GM19397 (cell line): Measurements from ENCODE around the gene HBP1.
"Not testable (repeated sequence)": the region's sequence is repeated elsewhere in the genome, so short reads cannot be mapped to it uniquely, and the experiment has no call there.

Experiments
- ATAC-seq: cut with Tn5 transposase; IDR thresholded peaks from one replicate; pipeline ENCODE4 v1.9.1; 2021; ENCODE audit warnings: mild to moderate bottlenecking, moderate library complexity; ENCODE audit not compliant: unreplicated experiment

HBP1 gene

DNA sequence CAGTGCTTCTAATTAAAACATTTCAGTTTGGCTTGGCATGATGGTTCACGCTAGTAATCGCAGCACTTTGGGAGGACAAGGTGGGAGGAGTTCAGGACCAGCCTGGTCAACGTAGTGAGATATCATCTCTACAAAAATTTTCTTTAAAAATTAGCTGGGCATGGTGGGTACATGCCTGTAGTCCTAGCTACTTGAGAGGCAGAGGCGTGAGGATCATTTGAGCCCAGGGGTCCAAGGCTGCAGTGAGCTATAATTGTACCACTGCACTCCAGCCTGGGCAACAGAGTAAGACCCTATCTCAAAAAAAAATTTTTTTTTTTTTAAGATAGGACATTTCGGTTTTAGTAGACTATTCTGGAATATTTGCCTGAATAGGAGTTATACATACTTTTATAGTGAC, 12.4 kb downstream of the HBP1 start:
- ATAC-seq = no peak

DNA sequence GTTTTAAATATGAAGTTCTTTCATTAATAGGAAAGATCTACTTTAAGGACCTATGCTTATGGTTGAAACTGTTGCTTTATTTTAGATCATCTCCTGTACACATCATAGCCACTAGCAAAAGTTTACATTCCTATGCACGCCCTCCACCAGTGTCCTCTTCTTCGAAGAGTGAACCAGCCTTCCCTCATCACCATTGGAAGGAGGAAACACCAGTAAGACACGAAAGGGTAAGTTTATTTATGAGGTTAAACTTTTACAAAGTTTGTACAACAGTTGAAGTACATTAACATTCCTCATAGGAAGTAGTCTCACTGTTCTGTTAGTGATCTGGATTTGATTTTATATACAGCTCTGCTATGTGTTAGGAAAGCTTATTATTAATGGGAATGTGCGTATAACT, 16.9 kb downstream of the HBP1 start:
- ATAC-seq = no peak

DNA sequence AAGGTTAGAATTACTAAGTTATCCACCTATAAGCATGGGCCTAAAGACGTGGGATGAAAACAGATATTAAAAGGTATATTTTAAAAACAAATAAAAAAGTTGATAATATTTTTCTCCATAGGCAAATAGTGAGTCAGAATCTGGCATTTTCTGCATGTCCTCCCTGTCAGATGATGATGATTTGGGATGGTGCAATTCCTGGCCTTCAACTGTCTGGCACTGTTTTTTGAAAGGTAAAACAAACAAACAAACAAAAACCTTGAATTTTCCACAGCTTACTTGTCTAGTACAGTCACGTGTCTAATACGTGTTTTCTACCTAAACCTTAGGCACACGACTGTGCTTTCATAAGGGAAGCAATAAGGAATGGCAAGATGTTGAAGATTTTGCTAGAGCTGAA, 17.4 kb downstream of the HBP1 start:
- no peak for ATAC-seq

DNA sequence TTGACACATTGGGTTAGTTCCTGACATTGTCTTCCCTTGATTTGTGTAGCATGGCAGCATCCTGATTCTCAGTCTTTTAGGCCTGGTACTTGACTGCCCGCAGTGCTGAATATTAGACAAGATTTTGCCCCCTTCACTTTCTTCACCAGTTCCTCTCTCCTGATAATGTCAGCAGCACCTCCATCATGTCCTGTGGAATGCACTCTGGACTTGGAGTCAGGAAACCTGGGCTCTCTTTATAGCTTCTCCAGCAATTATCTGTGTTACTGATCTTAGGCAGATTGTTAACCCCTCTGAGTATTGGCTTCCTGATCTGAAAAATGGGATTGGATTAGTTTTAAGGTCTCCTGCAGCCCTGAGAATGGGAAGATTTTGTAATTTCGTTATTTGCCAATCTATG, 19.0 kb downstream of the HBP1 start:
- no peak for ATAC-seq

DNA sequence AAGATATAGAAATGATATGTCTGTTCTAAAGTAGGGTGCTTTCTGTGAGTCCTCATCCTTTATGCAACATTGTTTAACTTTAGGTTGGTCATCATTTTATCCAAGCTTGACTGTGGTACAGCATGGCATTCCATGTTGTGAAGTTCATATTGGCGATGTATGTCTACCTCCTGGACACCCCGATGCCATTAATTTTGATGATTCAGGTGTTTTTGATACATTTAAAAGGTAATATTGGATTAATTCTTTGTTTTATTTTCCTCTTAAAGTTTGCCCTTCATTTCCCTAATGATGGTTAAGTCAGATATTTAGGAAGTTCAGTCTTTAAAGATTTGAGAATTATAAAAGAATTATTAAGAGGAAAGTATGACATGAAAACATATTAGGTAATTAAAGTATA, 21.3 kb downstream of the HBP1 start:
- no peak for ATAC-seq

DNA sequence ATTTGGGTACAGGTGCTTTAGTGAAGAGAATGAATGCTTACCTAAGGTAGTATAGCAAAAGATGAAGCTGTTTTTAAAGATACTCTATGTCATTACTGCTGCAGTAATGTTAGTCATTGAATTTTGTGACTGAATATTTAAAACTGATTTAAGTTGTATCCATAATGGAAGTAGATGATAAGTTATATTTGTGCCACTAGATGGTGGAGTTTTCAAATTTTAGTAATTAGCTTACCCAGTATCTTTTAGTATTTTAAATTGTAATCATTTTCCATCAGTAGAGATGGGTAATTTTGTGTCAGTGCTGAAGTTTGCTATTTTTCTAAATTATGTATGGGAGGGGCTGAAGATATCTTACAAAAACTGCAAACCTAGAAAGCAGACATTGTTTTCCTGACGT, 25.2 kb downstream of the HBP1 start:
- no peak for ATAC-seq

DNA sequence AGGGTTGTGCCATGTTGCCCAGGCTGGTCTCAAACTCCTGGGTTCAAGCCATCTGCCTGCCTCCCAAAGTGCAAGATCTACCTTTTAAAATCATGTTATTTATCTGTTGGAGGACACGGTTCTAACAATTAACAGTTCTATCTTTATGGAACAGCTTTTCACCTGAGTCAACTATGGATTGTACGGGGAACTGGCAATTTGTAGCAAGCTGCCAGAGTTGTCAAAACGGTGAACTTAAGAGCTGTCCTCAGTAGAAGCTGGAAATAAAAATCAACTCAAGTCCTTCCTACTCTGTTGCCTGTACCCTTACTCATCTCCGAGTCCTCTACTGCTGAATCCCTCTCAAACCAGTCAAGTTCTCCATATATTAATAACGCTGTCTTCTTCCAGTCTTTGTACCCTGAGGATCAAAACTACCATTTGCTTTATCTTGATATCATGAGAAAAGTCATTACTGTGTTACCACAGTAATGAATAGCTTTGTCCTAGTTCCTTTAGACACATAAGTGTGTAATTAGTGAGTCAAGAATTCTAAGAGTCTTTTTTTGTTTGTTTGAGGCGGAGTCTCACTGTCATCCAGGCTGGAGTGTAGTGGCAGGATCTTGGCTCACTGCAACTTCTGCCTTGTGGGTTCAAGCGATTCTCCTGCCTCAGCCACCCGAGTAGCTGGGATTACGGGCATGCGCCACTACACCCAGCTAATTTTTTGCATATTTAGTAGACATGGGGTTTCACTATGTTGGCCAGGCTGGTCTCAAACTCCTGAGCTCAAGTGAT, 28.2 kb downstream of the HBP1 start:
- no peak for ATAC-seq

DNA sequence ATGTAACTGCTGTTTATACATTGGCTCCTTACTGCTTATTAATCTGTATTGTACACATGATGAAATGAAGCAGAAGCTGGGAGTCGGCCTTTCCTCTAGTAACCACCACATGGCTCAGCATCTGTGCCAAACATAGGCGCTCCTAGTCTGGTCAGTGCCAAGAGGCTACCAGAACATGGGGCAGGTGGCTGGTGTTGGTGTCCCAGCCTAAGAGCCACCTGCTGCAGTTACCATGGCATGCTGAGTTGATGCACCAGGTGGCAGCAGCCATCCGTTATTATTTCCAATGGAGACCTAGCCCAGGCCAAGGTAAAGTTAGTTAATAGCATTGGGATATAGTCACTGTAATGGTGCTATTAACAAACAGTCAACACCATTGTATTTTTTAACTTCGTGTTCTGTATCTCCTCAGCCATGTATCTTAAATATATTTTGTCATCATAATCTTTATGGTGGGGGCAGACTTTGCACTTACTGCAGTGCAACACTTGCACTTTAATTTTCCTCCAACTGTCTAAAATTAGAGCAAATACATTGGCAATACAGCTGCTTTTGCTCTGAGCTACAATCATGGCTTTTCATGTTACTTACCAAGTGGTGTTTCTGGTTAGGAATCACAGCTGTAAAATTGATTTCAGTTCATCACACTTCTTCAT, 33.1 kb downstream of the HBP1 start:
- ATAC-seq = no peak

DNA sequence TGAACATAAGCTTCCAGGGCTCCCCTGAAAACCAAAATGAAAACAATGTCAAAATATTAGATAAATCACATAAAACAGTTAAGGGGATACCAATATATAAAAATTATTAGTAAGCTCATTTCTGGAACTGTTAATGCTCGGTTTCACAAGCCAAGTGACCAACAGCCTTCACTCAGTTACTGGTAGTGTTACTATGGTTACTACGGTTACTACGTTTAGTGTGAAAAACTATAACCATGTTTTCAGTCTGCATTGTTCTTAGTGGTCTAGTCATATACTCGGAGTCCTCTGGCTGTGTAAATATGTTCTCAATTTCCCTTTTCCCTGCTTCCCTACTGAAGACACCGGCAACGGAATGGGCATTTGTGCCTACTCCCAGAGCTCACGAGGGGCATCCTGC, 34.8 kb downstream of the HBP1 start:
- ATAC-seq = no peak

DNA sequence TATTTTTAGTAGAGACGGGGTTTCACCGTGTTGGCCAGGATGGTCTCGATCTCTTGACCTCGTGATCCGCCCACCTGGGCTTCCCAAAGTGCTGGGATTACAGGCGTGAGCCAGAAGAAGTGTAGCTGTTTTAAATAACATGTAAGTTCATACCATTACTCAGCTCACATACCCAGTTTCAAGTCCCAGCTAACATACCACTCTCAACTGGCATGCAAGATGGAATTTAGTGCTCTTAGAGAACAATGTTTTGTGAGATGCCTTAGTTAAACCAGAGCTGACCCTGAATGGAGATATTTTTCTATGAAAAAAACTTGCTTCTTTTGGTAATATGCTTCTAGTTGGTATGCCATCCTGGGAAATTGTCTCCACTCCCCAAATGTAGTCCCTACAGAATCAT, 37.3 kb downstream of the HBP1 start:
- ATAC-seq = no peak

DNA sequence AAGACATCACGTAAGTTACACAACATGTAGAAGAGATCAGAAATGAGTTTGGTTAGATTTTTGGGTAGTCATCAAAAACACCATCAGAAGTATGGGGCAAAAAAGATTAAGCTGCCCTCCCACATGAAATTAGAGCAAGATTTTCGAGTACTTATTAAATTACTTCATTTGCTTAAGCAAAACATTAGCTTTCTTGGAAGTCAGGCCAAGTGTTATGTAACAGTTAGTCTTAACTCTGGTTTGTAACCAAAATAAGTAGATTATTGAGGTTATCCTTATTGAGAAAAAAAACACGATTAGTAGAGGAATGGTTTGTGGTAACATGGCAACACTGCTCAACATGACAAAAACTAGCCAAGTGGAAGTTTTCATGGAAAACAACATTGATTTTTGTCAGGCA, 37.9 kb downstream of the HBP1 start:
- ATAC-seq = no peak

DNA sequence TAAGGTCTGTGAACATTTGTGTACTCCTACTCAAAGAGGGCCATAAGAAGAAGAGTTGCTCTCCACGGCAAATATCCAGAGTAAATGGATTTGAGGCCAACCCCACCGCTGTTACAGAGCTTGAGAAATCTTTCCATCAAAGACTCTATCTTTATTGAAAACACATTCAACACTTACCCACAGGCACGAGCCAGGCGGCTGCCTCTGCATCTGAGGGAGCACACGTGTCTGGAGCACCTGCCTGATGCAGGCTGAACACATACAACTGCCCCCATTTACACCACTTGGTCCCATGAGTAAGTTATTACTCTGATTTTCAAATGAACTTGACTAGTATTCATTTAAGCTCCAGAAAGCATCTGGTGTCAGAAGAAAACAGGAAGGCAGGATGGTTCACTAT, 38.7 kb downstream of the HBP1 start:
- ATAC-seq = no peak

DNA sequence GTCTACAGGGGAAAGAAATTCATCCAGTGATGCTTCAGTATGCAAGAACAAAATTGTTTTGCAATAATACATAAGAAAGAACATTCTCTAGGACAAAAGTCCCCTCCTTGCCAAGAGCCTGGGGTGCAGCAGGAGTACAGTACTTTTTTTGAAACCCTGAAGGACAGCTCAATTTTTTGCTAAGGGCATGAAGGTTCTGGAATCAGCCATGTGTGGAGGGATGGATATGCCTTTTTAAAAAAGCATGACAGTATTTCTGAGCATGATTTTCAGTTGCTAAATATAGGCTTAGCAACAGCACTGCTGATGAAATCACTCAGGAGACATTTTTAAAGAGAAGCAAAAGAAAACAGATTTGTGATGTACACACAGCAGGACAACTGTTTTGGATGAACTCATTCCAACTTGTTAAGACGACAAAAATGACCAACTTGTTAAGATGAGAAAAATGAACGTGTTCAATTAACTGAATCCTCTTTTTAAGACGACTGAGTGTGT, 39.3 kb downstream of the HBP1 start:
- ATAC-seq = no peak

DNA sequence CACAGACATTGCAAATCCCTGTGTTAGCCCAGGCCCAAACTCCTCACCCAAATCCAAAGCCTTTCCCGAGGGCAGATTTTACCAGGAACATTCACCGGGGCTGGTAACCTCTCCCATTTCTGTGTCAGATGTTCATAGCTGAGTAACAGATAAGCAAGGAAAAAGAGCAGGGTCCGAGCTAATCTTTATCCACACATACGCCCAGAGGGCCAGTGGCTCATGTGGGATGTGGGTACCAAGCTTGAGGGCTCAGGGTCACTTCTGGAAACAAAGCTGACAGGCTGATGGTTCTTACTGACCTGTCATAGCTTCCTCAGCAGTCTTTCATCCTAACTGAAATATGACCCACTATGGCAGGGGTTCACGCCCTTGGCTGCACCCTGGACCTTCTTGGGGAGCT, 39.8 kb downstream of the HBP1 start:
- no peak for ATAC-seq

DNA sequence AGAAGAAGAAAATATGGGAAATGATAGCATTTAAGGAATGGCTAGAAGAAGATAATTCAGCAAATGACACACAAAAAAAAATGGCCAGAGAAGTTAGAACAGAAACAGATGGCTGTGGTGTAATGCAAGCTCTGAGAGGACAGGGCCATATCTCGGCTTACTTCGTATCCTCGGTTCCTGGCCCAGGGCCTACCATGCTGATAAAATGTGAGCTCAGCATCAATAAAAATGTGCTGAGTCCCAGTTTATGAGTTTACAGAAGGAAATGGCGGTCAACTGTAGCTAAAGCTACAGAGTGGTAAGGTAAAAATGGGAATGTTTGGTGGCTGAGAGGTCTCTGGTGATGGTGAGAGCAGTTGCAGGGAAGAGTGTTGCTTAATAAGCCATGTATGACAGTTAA, 40.8 kb downstream of the HBP1 start:
- no peak for ATAC-seq

DNA sequence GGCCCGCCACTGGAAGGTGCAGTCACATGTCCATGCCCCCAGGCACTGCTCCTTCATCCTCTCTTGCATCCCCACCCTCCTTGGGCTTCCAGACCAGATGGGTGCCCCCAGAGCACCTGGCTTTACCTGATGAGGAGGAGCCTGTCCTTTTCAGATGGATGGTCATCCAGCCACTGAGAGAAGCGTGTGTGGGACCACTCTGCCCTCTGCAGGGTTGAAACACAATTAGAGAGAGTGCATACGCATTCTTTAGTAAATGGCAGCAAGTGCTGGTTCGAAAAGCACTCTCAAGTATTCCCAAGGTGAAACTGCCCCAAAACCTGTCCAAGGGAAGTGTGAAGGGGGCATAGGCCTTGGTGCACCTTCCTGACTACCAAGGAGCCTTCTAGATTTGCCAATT, 41.6 kb downstream of the HBP1 start:
- no peak for ATAC-seq

DNA sequence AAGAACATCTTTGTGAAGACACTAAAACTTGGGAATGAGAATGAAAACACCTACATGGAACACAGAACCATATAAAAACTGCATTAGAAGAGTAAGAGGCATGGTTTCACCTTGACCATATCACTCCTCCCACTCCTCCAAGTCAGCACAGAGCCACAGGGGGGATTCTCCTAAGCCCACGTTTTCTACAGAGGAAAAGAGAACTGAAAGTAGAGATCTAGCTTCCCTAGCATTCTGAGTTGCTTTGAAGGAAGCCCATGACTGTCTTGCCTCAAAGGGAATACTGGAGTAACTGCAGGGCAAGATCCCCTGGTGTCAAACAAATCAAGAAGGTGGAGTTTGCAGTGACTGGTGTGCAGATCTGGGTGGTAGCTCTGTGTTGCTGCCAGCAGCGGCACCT, 43.9 kb downstream of the HBP1 start:
- no peak for ATAC-seq

DNA sequence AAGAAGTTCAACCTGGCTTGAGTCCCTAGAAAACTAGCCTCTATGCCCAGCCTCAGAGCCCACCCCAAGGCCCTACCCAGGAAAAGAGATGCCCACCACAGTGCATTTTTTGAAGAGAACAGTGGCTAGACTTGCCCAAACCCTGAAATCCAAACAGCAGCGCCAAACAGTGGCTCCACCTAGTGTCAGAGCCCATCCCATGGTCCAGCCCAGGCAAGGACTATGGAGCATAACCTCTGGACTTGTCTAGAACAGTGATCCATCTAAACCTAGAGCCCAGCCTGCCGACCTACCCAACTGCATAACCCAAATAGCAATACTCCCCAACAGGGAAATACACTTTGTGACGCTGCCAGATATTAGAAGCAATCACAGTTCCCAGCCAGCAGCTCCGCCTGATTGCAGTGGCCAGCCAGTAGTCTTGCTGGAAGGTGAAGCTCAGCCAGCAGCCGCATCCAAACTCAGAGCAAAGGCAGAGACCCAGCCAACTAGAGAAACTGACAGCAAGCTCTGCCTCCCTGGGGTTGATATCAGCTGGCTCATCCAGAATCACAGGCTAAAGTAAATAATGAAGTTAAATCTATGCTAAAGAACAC, 44.5 kb downstream of the HBP1 start:
- ATAC-seq = no peak

DNA sequence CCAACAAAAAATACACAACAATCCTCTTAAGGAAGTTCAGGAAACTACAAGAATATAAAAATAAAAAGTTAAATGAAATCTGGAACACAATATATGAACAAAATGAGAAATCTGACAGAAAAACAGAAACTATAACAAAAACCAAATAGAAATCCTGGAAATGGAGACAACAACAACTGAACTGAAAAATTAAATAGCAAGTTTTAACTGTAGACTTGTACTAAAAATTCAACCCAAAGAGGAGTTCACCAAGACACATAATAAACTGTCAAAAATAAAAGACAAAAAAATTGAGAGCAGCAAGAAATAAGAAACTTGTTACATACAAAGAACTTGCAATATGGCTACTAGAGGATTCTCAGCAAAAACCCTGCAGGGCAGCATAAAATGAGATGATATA, 45.1 kb downstream of the HBP1 start:
- no peak for ATAC-seq

DNA sequence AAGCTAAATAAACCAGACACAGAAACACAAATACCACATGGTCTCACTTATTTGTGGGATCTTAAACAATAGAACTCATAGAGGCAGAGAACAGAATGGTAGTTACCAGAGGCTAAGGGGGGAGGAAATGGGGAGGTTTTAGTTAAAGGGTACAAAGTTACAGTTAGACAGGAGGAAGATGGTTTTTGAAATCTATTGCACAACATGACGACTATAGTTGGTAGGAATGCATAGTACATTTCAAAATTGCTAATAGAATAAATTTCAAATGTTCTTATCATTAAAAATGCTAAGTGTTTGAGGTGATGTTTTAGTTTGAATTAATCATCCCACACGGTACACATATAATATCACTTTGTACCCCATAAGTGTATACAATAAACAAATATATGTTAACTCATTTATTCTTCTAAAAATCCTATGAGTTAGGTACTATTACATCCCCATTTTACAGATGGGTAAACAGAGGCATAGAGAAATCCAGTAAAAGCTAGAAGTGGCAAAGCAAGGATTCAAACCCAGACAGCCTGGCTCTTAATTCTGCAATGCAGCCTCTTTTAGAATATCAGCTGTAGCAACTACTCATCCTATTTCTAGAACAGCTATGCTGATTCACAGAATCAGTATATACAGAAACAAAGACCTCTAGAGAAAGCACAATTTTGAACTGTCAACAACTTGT, 50.9 kb downstream of the HBP1 start:
- no peak for ATAC-seq

DNA sequence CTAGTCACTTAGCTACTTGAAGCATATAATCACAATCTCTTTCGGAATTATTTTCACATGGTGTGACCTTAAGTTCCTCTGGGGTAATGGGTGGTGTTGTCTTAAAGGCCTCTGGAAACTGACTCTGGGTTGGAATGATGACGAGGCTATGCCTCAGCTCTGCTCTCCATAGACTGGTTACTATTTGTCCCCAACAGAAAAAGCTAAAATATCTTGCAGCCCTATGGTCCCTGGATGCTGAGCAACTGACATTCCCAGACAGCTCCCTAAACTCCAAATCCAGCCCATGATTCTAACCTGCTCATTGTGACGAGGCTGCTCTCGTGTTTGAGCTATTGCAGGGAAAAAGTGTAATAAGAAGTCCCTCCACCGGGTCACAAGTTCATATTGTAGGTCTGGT, 51.6 kb downstream of the HBP1 start:
- no peak for ATAC-seq

DNA sequence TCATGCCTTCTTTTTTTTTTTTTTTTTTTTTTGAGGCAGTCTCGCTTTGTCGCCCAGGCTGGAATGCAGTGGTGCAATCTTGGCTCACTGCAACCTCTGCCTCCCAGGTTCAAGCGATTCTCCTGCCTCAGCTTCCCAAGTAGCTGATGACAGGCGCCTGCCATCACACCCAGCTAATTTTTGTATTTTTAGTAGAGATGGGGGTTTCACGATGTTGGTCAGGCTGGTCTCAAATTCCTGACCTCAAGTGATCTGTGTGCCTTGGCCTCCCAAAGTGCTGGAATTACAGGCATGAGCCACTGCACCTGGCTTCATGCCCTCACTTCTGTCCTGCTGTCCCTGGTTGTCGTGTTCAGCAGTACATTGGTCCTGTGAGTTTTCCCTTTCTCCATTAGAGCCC, 52.0 kb downstream of the HBP1 start:
- not testable (repeated sequence) for ATAC-seq
